Adrenal gland (tissue), 12 donors: ENCODE measurements around the gene ST3GAL6. TPM values are rescaled to one million over a fixed set of nuclear protein-coding genes. Genes with fewer than 3 reads are reported as not detected.
A peak's percentile ranks its signal among the peaks of the same experiment; 100 is the strongest.
"Not testable (repeated sequence)": the region's sequence is repeated elsewhere in the genome, so short reads cannot be mapped to it uniquely, and the experiment has no call there.

Experiments used
- DNase-seq, 7 donors: peaks; one replicate each; pipeline ENCODE4 v3.0.0-alpha.2; 2019 to 2020
- H3K27ac ChIP-seq, 5 donors: fragments of 200-600 bp; sonication (generic) in 4 of 5; 1 replicate in 3 of 5; 2 replicates in 2 of 5; pipeline versions ENCODE4 v1.5.1 to v1.8.0; 2016 to 2020; ENCODE audit warnings: mild to moderate bottlenecking in 1 of 5
- H3K27me3 ChIP-seq: fragments of 200-600 bp; 2 replicates; pipeline ENCODE4 v1.8.0; 2021
- H3K36me3 ChIP-seq, 2 donors: fragments of 200-600 bp; replicated peaks in 1 of 2; 1 replicate in 1 of 2; 2 replicates in 1 of 2; pipeline versions ENCODE4 v1.5.1 to v1.8.0; 2018 to 2022
- H3K4me1 ChIP-seq, 2 donors: fragments of 200-600 bp; replicated peaks in 1 of 2; 1 replicate in 1 of 2; 2 replicates in 1 of 2; pipeline versions ENCODE4 v1.5.1 to v1.8.0; 2018 to 2021
- H3K4me3 ChIP-seq, 4 donors: fragments of 200-600 bp; sonication (generic) in 3 of 4; one replicate each; pipeline ENCODE4 v1.5.1; 2016 to 2018
- H3K9me3 ChIP-seq, 3 donors: fragments of 200-600 bp; sonication (generic) in 1 of 3; replicated peaks in 1 of 3; 1 replicate in 2 of 3; 2 replicates in 1 of 3; pipeline versions ENCODE4 v1.5.1 to v1.8.0; 2016 to 2021
- POLR2A ChIP-seq, 2 donors: fragments of 450-650 bp; IDR thresholded peaks; one replicate each; pipeline ENCODE4 v1.6.1; 2017; ENCODE audit warnings: antibody characterized with exemption in 2 of 2, mild to moderate bottlenecking in 2 of 2, moderate library complexity in 1 of 2
- WGBS, 4 donors: extraction: QIAGEN DNeasy Blood & Tissue Kit in 2 of 4; methylation state at CpG; one replicate each; pipeline versions ENCODE4 v1.1.5 to v1.1.7; 2013 to 2017; 5-methylcytosine and 5-hydroxymethylcytosine counted together
- intact Hi-C, 2 donors: fragments of 100-400 bp; cut with DNase I; formaldehyde crosslinking; loops; one replicate each; pipeline versions ENCODE4 v1.14.1 to v1.15.0; 2022 to 2023
- polyA plus RNA-seq, 3 donors: library from polyadenylated mRNA; stranded (reverse); fragments of 200-250 nt in 2 of 3; fragments of 350-450 nt in 1 of 3; fragmentation: Illumina TruSeq in 1 of 3; extraction: RNeasy Lipid Tissue Mini Kit (QIAGEN cat#74804) in 1 of 3; gene quantifications; one replicate each; pipeline ENCODE4 v1.2.3, GENCODE V29; 2013 to 2014
- total RNA-seq, 9 donors: library from RNA; depleted of rRNA in 4 of 9; stranded (reverse); fragments of >200 nt in 4 of 9; fragments of 120-200 nt in 1 of 9; fragmentation: NEBNext Ultra II Directional in 1 of 9; extraction: Animal tissue kit (Norgen Biotek cat#: 25700) in 1 of 9; gene quantifications; one replicate each; pipeline versions ENCODE4 v1.1.0 to v1.2.4, GENCODE V29; 2013 to 2023
- TF ChIP-seq, protein P1 (sequence below), 6 experiments: fragments of 450-650 bp in 4 of 6; fragments of 200-600 bp in 2 of 6; sonication (generic) in 1 of 6; IDR thresholded peaks; 1 replicate in 5 of 6; 2 replicates in 1 of 6; pipeline versions ENCODE4 v1.5.1 to v1.8.0; 2016 to 2021; ENCODE audit warnings: antibody characterized with exemption in 6 of 6, mild to moderate bottlenecking in 2 of 6, moderate library complexity in 1 of 6
- donor health status: healthy with polysubstance abuse.
- donor health status: Bipolar disorder and iron deficiency.
- donor health status: DM: yes; HTN: yes; CAD: no.
- donor health status: DM: no; HTN: no; CAD: no.
- donor health status: DM: no; HTN: no; CAD: no.
- donor health status: DM: yes; HTN: yes; CAD: no.

ST3GAL6 gene
- total and polyA plus RNA-seq, 12 donors = 6.0 to 60.5 (median 20.1) TPM

DNA sequence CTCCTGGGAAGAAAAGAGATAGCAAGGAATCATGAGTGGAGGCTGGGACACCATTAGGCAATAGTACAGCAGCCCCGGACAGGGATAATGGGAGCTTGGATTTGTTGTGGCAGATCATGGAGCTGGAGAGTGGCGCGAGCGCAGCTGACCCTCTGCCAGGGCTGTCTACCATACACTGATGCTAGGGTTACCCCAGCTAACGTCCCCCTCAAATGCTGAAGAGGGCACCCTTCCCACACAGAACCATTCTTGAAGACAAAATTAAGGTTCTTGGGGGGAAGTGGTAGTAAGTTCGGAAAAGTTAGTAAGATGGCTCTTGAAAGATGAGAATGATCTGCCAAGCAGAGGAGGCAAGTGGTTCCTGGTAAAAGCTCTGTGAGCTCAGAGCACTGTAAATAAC lies 61.1 kb downstream of the ST3GAL6 start:
- Histone ChIP-seq H3K36me3 (no peaks in the 10 kb centered on the region), H3K27me3 (no peaks in the 10 kb centered on the region)
- intact Hi-C loops = loop anchor here (5.0 to 10.0 kb wide), 2 partner anchors 61 to 168 kb away; no protein-coding TSS in a partner anchor

DNA sequence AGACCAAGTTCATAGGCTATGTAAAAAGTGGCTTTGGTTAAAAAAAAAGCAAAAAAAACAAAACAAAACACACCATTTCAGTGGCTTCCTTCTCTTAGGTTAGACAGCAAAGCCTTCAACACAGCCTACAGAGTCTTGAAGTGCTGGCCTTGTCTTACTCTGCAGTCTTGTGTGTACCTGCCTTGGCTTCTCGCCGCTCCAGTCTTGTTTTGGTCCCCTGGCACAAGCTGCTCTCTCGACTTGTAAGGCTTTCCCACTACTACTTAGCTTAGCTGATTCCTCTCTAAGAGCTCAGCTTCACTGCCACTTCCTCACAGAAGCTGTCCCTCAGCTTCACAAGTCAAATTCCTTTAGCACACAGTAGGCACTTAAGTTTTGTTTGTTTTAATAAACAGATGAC lies 63.0 kb downstream of the ST3GAL6 start:
- Histone ChIP-seq H3K27me3 (no peaks in the 10 kb centered on the region), H3K9me3 (no peaks in the 10 kb centered on the region), H3K36me3 (no peaks in the 10 kb centered on the region), H3K4me3 (no peak overlapping the region), H3K27ac (no peak overlapping the region), H3K4me1 (no peaks in the 10 kb centered on the region)
- DNase-seq = no peak
- 87 to 92% (median 90%) methylated on average over 3 of the region's 3 CpGs for WGBS, 4 donors
- intact Hi-C loops = loop anchor here in 1 of 2 donors (10.0 kb wide), 1 partner anchor 59 kb away; no protein-coding TSS in a partner anchor
- TF ChIP-seq, protein P1, sequence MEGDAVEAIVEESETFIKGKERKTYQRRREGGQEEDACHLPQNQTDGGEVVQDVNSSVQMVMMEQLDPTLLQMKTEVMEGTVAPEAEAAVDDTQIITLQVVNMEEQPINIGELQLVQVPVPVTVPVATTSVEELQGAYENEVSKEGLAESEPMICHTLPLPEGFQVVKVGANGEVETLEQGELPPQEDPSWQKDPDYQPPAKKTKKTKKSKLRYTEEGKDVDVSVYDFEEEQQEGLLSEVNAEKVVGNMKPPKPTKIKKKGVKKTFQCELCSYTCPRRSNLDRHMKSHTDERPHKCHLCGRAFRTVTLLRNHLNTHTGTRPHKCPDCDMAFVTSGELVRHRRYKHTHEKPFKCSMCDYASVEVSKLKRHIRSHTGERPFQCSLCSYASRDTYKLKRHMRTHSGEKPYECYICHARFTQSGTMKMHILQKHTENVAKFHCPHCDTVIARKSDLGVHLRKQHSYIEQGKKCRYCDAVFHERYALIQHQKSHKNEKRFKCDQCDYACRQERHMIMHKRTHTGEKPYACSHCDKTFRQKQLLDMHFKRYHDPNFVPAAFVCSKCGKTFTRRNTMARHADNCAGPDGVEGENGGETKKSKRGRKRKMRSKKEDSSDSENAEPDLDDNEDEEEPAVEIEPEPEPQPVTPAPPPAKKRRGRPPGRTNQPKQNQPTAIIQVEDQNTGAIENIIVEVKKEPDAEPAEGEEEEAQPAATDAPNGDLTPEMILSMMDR (IDR thresholded peaks at IDR 0.05) = no peak
- no peak for TF ChIP-seq POLR2A (IDR thresholded peaks at IDR 0.05)

More for the DNA sequence above, 61.1 kb downstream of the ST3GAL6 start:
- no peak for DNase-seq
- Histone ChIP-seq H3K4me3 (no peak overlapping the region), H3K27ac (no peak overlapping the region), H3K9me3 (no peaks in the 10 kb centered on the region), H3K4me1 (no peaks in the 10 kb centered on the region)
- 90 to 98% (median 95%) methylated on average over 6 of the region's 6 CpGs for WGBS, 4 donors
- TF ChIP-seq POLR2A (IDR thresholded peaks at IDR 0.05) = no peak
- TF ChIP-seq, protein P1 (IDR thresholded peaks at IDR 0.05) = peak in 1 of 6 experiments; percentile 13

DNA sequence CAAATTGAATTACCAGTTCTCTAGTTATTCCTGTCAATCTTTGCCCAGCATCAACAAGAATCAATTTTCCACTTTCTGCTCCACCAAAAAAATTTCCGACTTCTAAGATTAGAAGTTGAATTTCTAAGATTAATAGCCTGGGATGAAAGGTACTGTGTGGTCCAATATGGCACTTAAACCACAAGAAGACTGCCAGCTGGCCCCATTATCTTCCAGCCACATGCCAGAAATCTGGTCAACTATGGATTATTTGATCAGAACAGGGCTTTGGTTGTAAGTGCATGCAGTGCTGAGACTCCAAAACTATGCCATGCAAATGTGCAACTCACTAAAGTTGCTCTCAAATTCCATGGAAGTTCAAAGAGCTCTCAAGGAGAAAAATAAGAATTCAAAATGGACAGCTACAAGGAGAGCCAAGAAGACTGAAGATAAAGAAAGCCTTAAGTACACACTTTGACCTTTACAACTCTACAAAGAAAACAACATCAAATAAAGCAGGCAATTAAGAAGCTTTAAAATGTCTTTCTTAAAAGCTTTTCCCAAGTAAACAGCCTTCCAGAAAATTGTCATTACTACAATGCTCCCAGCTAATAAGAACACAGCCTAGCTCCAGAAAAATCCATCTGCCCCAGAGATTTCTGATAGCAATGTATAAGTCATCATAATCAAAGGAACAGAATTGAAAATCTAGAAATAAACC lies 64.2 kb downstream of the ST3GAL6 start:
- Histone ChIP-seq H3K9me3 (no peaks in the 10 kb centered on the region), H3K4me3 (no peak overlapping the region), H3K4me1 (no peaks in the 10 kb centered on the region), H3K27me3 (no peaks in the 10 kb centered on the region), H3K36me3 (no peaks in the 10 kb centered on the region), H3K27ac (no peak overlapping the region)
- no peak for DNase-seq
- intact Hi-C loops = loop anchor here in 1 of 2 donors (10.0 kb wide), 1 partner anchor 57 kb away; no protein-coding TSS in a partner anchor
- no peak for TF ChIP-seq POLR2A (IDR thresholded peaks at IDR 0.05)
- TF ChIP-seq, protein P1 (IDR thresholded peaks at IDR 0.05) = no peak
- 29 to 50% (median 49%) methylated on average over 1 of the region's 1 CpG for WGBS, 4 donors

DNA sequence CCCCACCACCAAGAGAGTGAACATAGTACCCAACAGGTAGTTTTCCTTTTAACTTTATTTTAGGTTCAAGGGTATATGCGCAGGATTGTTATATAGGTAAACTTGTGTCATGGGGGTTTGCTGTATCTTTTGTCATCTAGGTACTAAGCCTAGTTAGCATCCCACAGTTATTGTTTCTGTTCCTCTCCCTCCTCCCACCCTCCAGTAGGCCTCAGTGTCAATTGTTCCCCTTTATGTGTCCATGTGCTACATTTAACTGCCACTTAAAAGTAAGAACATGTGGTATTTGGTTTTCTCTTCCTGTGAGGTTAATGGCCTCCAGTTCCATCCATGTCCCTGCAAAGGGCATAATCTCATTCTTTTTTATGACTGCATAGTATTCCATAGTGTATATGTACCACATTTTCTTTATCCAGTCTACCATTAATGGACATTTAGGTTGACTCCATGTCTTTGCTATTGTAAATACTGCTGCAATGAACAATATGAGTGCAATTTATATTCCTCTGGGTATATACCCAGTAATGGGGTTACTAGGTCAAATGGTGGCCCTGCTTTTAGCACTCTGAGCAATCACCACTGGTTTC lies 66.2 kb downstream of the ST3GAL6 start:
- no peaks in the 10 kb centered on the region for H3K9me3 ChIP-seq
- no peaks in the 10 kb centered on the region for H3K4me1 ChIP-seq
- H3K27ac ChIP-seq = no peak overlapping the region
- H3K4me3 ChIP-seq = no peak overlapping the region
- intact Hi-C loops = loop anchor here in 1 of 2 donors (10.0 kb wide), 1 partner anchor 55 kb away; no protein-coding TSS in a partner anchor
- 90 to 100% (median 99%) methylated on average over 1 of the region's 1 CpG for WGBS, 4 donors
- DNase-seq = no peak
- H3K36me3 ChIP-seq = no peaks in the 10 kb centered on the region
- no peaks in the 10 kb centered on the region for H3K27me3 ChIP-seq
- TF ChIP-seq, protein P1 (IDR thresholded peaks at IDR 0.05) = no peak
- no peak for TF ChIP-seq POLR2A (IDR thresholded peaks at IDR 0.05)

DNA sequence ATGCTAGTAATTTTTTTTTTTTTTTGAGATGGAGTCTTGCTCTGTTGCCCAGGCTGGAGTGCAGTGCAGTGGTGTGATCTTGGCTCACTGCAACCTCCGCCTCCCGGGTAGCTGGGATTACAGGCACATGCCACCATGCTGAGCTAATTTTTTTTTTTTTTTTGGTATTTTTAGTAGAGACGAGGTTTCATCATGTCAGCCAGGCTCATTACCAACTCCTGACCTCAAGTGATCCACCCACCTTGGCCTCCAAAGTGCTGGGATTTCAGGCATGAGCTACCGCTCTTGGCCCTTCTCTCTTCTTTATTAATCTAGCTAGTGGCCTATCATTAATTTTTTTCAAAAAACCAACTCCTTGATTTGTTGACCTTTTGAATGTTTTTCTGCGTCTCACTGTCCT lies 67.9 kb downstream of the ST3GAL6 start:
- H3K36me3 ChIP-seq, H3K9me3 ChIP-seq, H3K27ac ChIP-seq, H3K4me1 ChIP-seq, DNase-seq, H3K27me3 ChIP-seq, H3K4me3 ChIP-seq, intact Hi-C loops: not testable (repeated sequence)
- WGBS, 4 donors = 88 to 93% (median 89%) methylated on average over 5 of the region's 5 CpGs
